ENCODE results near the gene GOSR2.
"Not testable (repeated sequence)": the region's sequence is repeated elsewhere in the genome, so short reads cannot be mapped to it uniquely, and the experiment has no call there.

Gene GOSR2

GRCh38 chr17:46964315-46965265 lies 41.6 kb downstream of the GOSR2 start:
- no peak for DNase-seq (ENCODE audit: low read depth in 2 of 2)

GRCh38 chr17:46968224-46968834 lies 45.4 kb downstream of the GOSR2 start:
- DNase-seq (ENCODE audit: low read depth in 2 of 2), result no peak

GRCh38 chr17:46968896-46969295 lies 45.9 kb downstream of the GOSR2 start:
- no peak for DNase-seq (ENCODE audit: low read depth in 2 of 2)

- no peak for DNase-seq (ENCODE audit: low read depth in 2 of 2)
Observed at GRCh38 chr17:46971647-46972300, 48.8 kb downstream of the GOSR2 start.

- DNase-seq (ENCODE audit: low read depth in 2 of 2), result no peak
Observed at GRCh38 chr17:46972346-46972745, 49.4 kb downstream of the GOSR2 start.

- DNase-seq (ENCODE audit: low read depth in 2 of 2), result no peak
Observed at GRCh38 chr17:46974086-46974485, 51.1 kb downstream of the GOSR2 start.

GRCh38 chr17:46975287-46975686 lies 52.3 kb downstream of the GOSR2 start:
- no peak for DNase-seq (ENCODE audit: low read depth in 2 of 2)

GRCh38 chr17:46976626-46977270 lies 53.8 kb downstream of the GOSR2 start:
- no peak for DNase-seq (ENCODE audit: low read depth in 2 of 2)

- DNase-seq (ENCODE audit: low read depth in 2 of 2), result no peak
Observed at GRCh38 chr17:46977348-46977747, 54.4 kb downstream of the GOSR2 start.

GRCh38 chr17:46977750-46978488 lies 55.0 kb downstream of the GOSR2 start:
- DNase-seq (ENCODE audit: low read depth in 2 of 2), result no peak

- DNase-seq (ENCODE audit: low read depth in 2 of 2), result peak in 1 of 2 donors; percentile 5
Observed at GRCh38 chr17:46978489-46979146, 55.7 kb downstream of the GOSR2 start.

- DNase-seq (ENCODE audit: low read depth in 2 of 2), result peak in 1 of 2 donors; percentile 29
Observed at GRCh38 chr17:46979147-46979863, 56.3 kb downstream of the GOSR2 start, which contains the start of gene RPRML. Gene RPRML (minus strand): TSS chr17:46979253. CDS start chr17:46979007, 246 bp downstream.

- no peak for DNase-seq (ENCODE audit: low read depth in 2 of 2)
Observed at GRCh38 chr17:46982577-46982976, 59.6 kb downstream of the GOSR2 start.

GRCh38 chr17:46983782-46984181 lies 60.8 kb downstream of the GOSR2 start:
- DNase-seq (ENCODE audit: low read depth in 2 of 2), result no peak

GRCh38 chr17:46984341-46984740 lies 61.4 kb downstream of the GOSR2 start:
- no peak for DNase-seq (ENCODE audit: low read depth in 2 of 2)

GRCh38 chr17:46984892-46985291 lies 61.9 kb downstream of the GOSR2 start:
- DNase-seq (ENCODE audit: low read depth in 2 of 2), result no peak

- no peak for DNase-seq (ENCODE audit: low read depth in 2 of 2)
Observed at GRCh38 chr17:46986366-46986765, 63.4 kb downstream of the GOSR2 start.

GRCh38 chr17:46987927-46988326 lies 65.0 kb downstream of the GOSR2 start:
- not testable (repeated sequence) for DNase-seq (ENCODE audit: low read depth in 2 of 2)

GRCh38 chr17:46989637-46990431 lies 66.9 kb downstream of the GOSR2 start:
- no peak for DNase-seq (ENCODE audit: low read depth in 2 of 2)

All from stimulated activated CD4-positive, alpha-beta T cell treated with anti-CD3 and anti-CD28 coated beads, Interleukin-1b, Interleukin-23, amount 100 ng/mL, for 4 hours (primary cell).